IPS-20b (cell line): Measurements from ENCODE around the gene FBXO46.

Experiments
- H3K27ac ChIP-seq: one replicate; pipeline ENCODE4 v1.5.1; 2013; ENCODE audit warnings: low read length
- H3K27me3 ChIP-seq: 2 replicates; pipeline ENCODE4 v1.6.1; 2013; ENCODE audit warnings: mild to moderate bottlenecking, low read length, inconsistent platforms; ENCODE audit not compliant: insufficient read depth
- H3K36me3 ChIP-seq: 2 replicates; pipeline ENCODE4 v1.6.1; 2013; ENCODE audit warnings: low read depth, mild to moderate bottlenecking, inconsistent platforms, low read length, moderate library complexity; ENCODE audit not compliant: insufficient read depth
- H3K4me1 ChIP-seq: 2 replicates; pipeline ENCODE4 v1.6.1; 2013; ENCODE audit warnings: mild to moderate bottlenecking, control low read depth, inconsistent platforms, low read length, moderate library complexity; ENCODE audit not compliant: insufficient read depth
- H3K4me3 ChIP-seq: 2 replicates; pipeline ENCODE4 v1.5.1; 2013; ENCODE audit warnings: mild to moderate bottlenecking, low read length, inconsistent platforms
- H3K9ac ChIP-seq: 2 replicates; pipeline ENCODE4 v1.6.1; 2013; ENCODE audit warnings: low read depth, mild to moderate bottlenecking, inconsistent platforms, low read length, moderate library complexity
- H3K9me3 ChIP-seq: 2 replicates; pipeline ENCODE4 v1.6.1; 2013; ENCODE audit warnings: mild to moderate bottlenecking, low read depth, low read length, inconsistent platforms; ENCODE audit not compliant: insufficient read depth

The FBXO46 gene

GRCh38 chr19:45670670-45671453, 59.8 kb downstream of the FBXO46 start:
- H3K9ac ChIP-seq = no peak overlapping the region
- H3K27me3 ChIP-seq = peaks cover 45% of the 10 kb centered on the region
- H3K4me3 ChIP-seq = peak overlapping the region; percentile 72
- H3K9me3 ChIP-seq = no peaks in the 10 kb centered on the region
- no peak overlapping the region for H3K27ac ChIP-seq
- H3K36me3 ChIP-seq = no peaks in the 10 kb centered on the region
- H3K4me1 ChIP-seq = peaks cover 10% of the 10 kb centered on the region; the same call in 1 of the 2 replicates

- Histone ChIP-seq H3K36me3 (no peaks in the 10 kb centered on the region), H3K27me3 (peaks cover 45% of the 10 kb centered on the region), H3K4me3 (peak overlapping the region; percentile 66), H3K4me1 (peaks cover 10% of the 10 kb centered on the region; the same call in 1 of the 2 replicates), H3K9ac (no peak overlapping the region), H3K27ac (no peak overlapping the region), H3K9me3 (no peaks in the 10 kb centered on the region)
These were observed 62.3 kb downstream of the FBXO46 start for GRCh38 chr19:45668342-45668871.

- Histone ChIP-seq H3K36me3 (no peaks in the 10 kb centered on the region), H3K27ac (no peak within 1 kb of the TSS), H3K4me1 (peaks cover 10% of the 10 kb centered on the region; the same call in 1 of the 2 replicates), H3K9me3 (no peaks in the 10 kb centered on the region), H3K4me3 (peak within 1 kb of the TSS; percentile 66), H3K27me3 (peaks cover 45% of the 10 kb centered on the region), H3K9ac (no peak within 1 kb of the TSS)
These were observed 62.9 kb downstream of the FBXO46 start, which contains the start of gene GIPR for GRCh38 chr19:45667620-45668341. Gene GIPR, plus strand, starts transcription at chr19:45668221. Its CDS starts 1,300 bp downstream, at chr19:45669521.

- no peaks in the 10 kb centered on the region for H3K36me3 ChIP-seq
- H3K4me3 ChIP-seq = no peak overlapping the region
- H3K27me3 ChIP-seq = peaks cover 24% of the 10 kb centered on the region
- no peaks in the 10 kb centered on the region for H3K9me3 ChIP-seq
- no peak overlapping the region for H3K9ac ChIP-seq
- H3K4me1 ChIP-seq = peaks cover 10% of the 10 kb centered on the region; the same call in 1 of the 2 replicates
- H3K27ac ChIP-seq = no peak overlapping the region
These were observed 66.1 kb downstream of the FBXO46 start for GRCh38 chr19:45664575-45664974.

- Histone ChIP-seq H3K9ac (no peak overlapping the region), H3K27ac (no peak overlapping the region), H3K4me3 (no peak overlapping the region), H3K4me1 (peaks cover 10% of the 10 kb centered on the region; the same call in 1 of the 2 replicates), H3K9me3 (no peaks in the 10 kb centered on the region), H3K27me3 (peaks cover 16% of the 10 kb centered on the region), H3K36me3 (no peaks in the 10 kb centered on the region)
These were observed 66.9 kb downstream of the FBXO46 start for GRCh38 chr19:45663800-45664199.

- no peaks in the 10 kb centered on the region; the same call in 1 of the 2 replicates for H3K27me3 ChIP-seq
These were observed 70.1 kb downstream of the FBXO46 start for GRCh38 chr19:45660636-45661035.

More at GRCh38 chr19:45660636-45661035, 70.1 kb downstream of the FBXO46 start:
- Histone ChIP-seq H3K9me3 (no peaks in the 10 kb centered on the region), H3K9ac (no peak overlapping the region), H3K4me3 (no peak overlapping the region), H3K27ac (no peak overlapping the region), H3K4me1 (no peaks in the 10 kb centered on the region), H3K36me3 (no peaks in the 10 kb centered on the region)
